ENCODE results near the gene SFI1.
A peak's percentile ranks its signal among the peaks of the same experiment; 100 is the strongest.
"Not testable (repeated sequence)": the region's sequence is repeated elsewhere in the genome, so short reads cannot be mapped to it uniquely, and the experiment has no call there.

Gene SFI1

GRCh38 chr22:31492151-31492550 is 4.2 kb upstream of the SFI1 start:
- no peak overlapping the region for H3K27ac ChIP-seq (ENCODE audit: extremely low read depth, low read depth, low read length)
- ChIA-PET CTCF (interaction anchor here (1.2 to 1.4 kb wide), 2 partner anchors 65 to 138 kb away, joined by 3 to 4 read pairs; no protein-coding TSS in a partner anchor), POLR2A (interaction anchor here (1.1 to 1.3 kb wide), 2 partner anchors 146 to 170 kb away, joined by 3 to 4 read pairs; partner anchors contain the start of genes PATZ1 and PISD)
- TF ChIP-seq HOXD13 (CRISPR knock-in tag; IDR thresholded peaks at IDR 0.05; ENCODE audit: borderline replicate concordance) (no peak), ZNF785 (tag by site-specific recombination; IDR thresholded peaks at IDR 0.05) (no peak), ZNF16 (tag by site-specific recombination; IDR thresholded peaks at IDR 0.05; ENCODE audit: low read depth) (no peak), ZFHX2 (tag by site-specific recombination; conservative IDR thresholded peaks at IDR 0.05) (peak; percentile 38; the same call in 1 of the 2 replicates), EGR2 (tag by site-specific recombination; IDR thresholded peaks at IDR 0.05; ENCODE audit: low read depth) (peak; percentile 55), MZF1 (tag by site-specific recombination; IDR thresholded peaks at IDR 0.05; ENCODE audit: borderline replicate concordance) (no peak)
- peaks cover 6 to 18% of the 10 kb centered on the region in 2 experiments; a peak in 2 of 3 replicates for H3K36me3 ChIP-seq (ENCODE audit: control insufficient read depth in 2 of 2, insufficient read depth in 1 of 2, low read length in 2 of 2)
- no peak overlapping the region for H3K4me3 ChIP-seq (ENCODE audit: low read depth, low read length)
- no peaks in the 10 kb centered on the region for H3K9me3 ChIP-seq (ENCODE audit: control insufficient read depth, insufficient read depth, low read depth, low read length)
- peaks cover 4% of the 10 kb centered on the region; the same call in 1 of the 2 replicates for H3K4me1 ChIP-seq (ENCODE audit: control insufficient read depth, insufficient read depth, low read length)

- ChIA-PET CTCF (interaction anchor here (0.5 to 0.7 kb wide), 3 partner anchors 23 to 408 kb away, joined by 3 read pairs; no protein-coding TSS in a partner anchor), POLR2A (interaction anchor here (0.6 kb wide), 1 partner anchor 45 kb away, joined by 6 read pairs; no protein-coding TSS in a partner anchor)
- not testable (repeated sequence) for H3K9me3 ChIP-seq (ENCODE audit: control insufficient read depth, insufficient read depth, low read depth, low read length); H3K27ac ChIP-seq (ENCODE audit: extremely low read depth, low read depth, low read length); H3K4me3 ChIP-seq (ENCODE audit: low read depth, low read length); H3K36me3 ChIP-seq (ENCODE audit: control insufficient read depth in 2 of 2, insufficient read depth in 1 of 2, low read length in 2 of 2); H3K4me1 ChIP-seq (ENCODE audit: control insufficient read depth, insufficient read depth, low read length)
These were observed 3.0 kb upstream of the SFI1 start for GRCh38 chr22:31493355-31493754.

GRCh38 chr22:31495343-31495742 is 993 bp upstream of the SFI1 start:
- Histone ChIP-seq H3K36me3 (ENCODE audit: control insufficient read depth in 2 of 2, insufficient read depth in 1 of 2, low read length in 2 of 2) (peaks cover 0 to 4% of the 10 kb centered on the region in 2 experiments; a peak in 2 of 3 replicates), H3K9me3 (ENCODE audit: control insufficient read depth, insufficient read depth, low read depth, low read length) (no peaks in the 10 kb centered on the region), H3K27ac (ENCODE audit: extremely low read depth, low read depth, low read length) (no peak overlapping the region), H3K4me1 (ENCODE audit: control insufficient read depth, insufficient read depth, low read length) (0 out of 2 replicates have a peak, but pooled peaks cover 2% of the 10 kb centered on the region), H3K4me3 (ENCODE audit: low read depth, low read length) (no peak overlapping the region; the same call in 1 of the 2 replicates)
- CTCF ChIA-PET, result interaction anchor here (0.6 to 0.7 kb wide), 2 partner anchors 7 to 770 kb away, joined by 3 read pairs; no protein-coding TSS in a partner anchor
- TF ChIP-seq ZSCAN5A (tag by site-specific recombination; IDR thresholded peaks at IDR 0.05), result no peak
- POLR2A ChIA-PET, result interaction anchor here (0.6 kb wide), 1 partner anchor 13 kb away, joined by 3 read pairs; no protein-coding TSS in a partner anchor

- Histone ChIP-seq H3K36me3 (ENCODE audit: control insufficient read depth in 2 of 2, insufficient read depth in 1 of 2, low read length in 2 of 2) (peaks cover 0 to 4% of the 10 kb centered on the region in 2 experiments; a peak in 2 of 3 replicates), H3K27ac (ENCODE audit: extremely low read depth, low read depth, low read length) (peak overlapping the region; percentile 62), H3K4me3 (ENCODE audit: low read depth, low read length) (peak overlapping the region; percentile 59), H3K4me1 (ENCODE audit: control insufficient read depth, insufficient read depth, low read length) (0 out of 2 replicates have a peak, but pooled peaks cover 2% of the 10 kb centered on the region), H3K9me3 (ENCODE audit: control insufficient read depth, insufficient read depth, low read depth, low read length) (no peaks in the 10 kb centered on the region)
- CTCF ChIA-PET, result no interaction called here
- POLR2A ChIA-PET, result no interaction called here
- TF ChIP-seq MYNN (tag by site-specific recombination; IDR thresholded peaks at IDR 0.05; ENCODE audit: borderline replicate concordance) (no peak), ZNF548 (tag by site-specific recombination; IDR thresholded peaks at IDR 0.05) (no peak), ZNF324 (tag by site-specific recombination; IDR thresholded peaks at IDR 0.05) (no peak), ZBTB10 (tag by site-specific recombination; IDR thresholded peaks at IDR 0.05) (no peak), ZBTB6 (tag by site-specific recombination; IDR thresholded peaks at IDR 0.05) (no peak), TCF7L2 (IDR thresholded peaks at IDR 0.05; ENCODE audit: borderline replicate concordance, low read depth, low read length) (no peak), ZNF114 (tag by site-specific recombination; IDR thresholded peaks at IDR 0.05) (no peak), ZNF785 (tag by site-specific recombination; IDR thresholded peaks at IDR 0.05) (no peak; the same call in 1 of the 2 replicates), ZNF10 (tag by site-specific recombination; IDR thresholded peaks at IDR 0.05) (no peak), ZNF146 (tag by site-specific recombination; IDR thresholded peaks at IDR 0.05) (no peak; the same call in 1 of the 2 replicates), ZNF138 (tag by site-specific recombination; IDR thresholded peaks at IDR 0.05; ENCODE audit: borderline replicate concordance) (no peak), ZBTB7A (tag by site-specific recombination; IDR thresholded peaks at IDR 0.05; ENCODE audit: low read depth) (no peak), HIC1 (tag by site-specific recombination; IDR thresholded peaks at IDR 0.05) (peak; percentile 70), REPIN1 (tag by site-specific recombination; IDR thresholded peaks at IDR 0.05; ENCODE audit: low read depth) (no peak)
These were observed 405 bp downstream of the SFI1 start for GRCh38 chr22:31496735-31497146.
